Retinal pigment epithelial cell (primary cell): ENCODE data around the gene RUNX1.

ENCODE experiments used
- DNase-seq: peaks from one replicate; pipeline ENCODE4 v3.0.0-alpha.2; 2010; ENCODE audit warnings: low read depth
- H3K4me3 ChIP-seq: 2 replicates; pipeline ENCODE4 v1.5.1; 2011; ENCODE audit warnings: mild to moderate bottlenecking, low read length, control low read depth, moderate library complexity
- TF ChIP-seq, protein P1 (sequence below): conservative IDR thresholded peaks from 2 replicates; pipeline ENCODE4 v1.5.1; 2011; ENCODE audit warnings: low read depth, low read length, control low read depth, inconsistent platforms

RUNX1 gene

GRCh38 chr21:35051287-35051818 lies 2.3 kb upstream of the RUNX1 start:
- peak; percentile 78 for DNase-seq
- H3K4me3 ChIP-seq, result no peak overlapping the region
- TF ChIP-seq, protein P1, sequence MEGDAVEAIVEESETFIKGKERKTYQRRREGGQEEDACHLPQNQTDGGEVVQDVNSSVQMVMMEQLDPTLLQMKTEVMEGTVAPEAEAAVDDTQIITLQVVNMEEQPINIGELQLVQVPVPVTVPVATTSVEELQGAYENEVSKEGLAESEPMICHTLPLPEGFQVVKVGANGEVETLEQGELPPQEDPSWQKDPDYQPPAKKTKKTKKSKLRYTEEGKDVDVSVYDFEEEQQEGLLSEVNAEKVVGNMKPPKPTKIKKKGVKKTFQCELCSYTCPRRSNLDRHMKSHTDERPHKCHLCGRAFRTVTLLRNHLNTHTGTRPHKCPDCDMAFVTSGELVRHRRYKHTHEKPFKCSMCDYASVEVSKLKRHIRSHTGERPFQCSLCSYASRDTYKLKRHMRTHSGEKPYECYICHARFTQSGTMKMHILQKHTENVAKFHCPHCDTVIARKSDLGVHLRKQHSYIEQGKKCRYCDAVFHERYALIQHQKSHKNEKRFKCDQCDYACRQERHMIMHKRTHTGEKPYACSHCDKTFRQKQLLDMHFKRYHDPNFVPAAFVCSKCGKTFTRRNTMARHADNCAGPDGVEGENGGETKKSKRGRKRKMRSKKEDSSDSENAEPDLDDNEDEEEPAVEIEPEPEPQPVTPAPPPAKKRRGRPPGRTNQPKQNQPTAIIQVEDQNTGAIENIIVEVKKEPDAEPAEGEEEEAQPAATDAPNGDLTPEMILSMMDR, result peak; percentile 77

DNA sequence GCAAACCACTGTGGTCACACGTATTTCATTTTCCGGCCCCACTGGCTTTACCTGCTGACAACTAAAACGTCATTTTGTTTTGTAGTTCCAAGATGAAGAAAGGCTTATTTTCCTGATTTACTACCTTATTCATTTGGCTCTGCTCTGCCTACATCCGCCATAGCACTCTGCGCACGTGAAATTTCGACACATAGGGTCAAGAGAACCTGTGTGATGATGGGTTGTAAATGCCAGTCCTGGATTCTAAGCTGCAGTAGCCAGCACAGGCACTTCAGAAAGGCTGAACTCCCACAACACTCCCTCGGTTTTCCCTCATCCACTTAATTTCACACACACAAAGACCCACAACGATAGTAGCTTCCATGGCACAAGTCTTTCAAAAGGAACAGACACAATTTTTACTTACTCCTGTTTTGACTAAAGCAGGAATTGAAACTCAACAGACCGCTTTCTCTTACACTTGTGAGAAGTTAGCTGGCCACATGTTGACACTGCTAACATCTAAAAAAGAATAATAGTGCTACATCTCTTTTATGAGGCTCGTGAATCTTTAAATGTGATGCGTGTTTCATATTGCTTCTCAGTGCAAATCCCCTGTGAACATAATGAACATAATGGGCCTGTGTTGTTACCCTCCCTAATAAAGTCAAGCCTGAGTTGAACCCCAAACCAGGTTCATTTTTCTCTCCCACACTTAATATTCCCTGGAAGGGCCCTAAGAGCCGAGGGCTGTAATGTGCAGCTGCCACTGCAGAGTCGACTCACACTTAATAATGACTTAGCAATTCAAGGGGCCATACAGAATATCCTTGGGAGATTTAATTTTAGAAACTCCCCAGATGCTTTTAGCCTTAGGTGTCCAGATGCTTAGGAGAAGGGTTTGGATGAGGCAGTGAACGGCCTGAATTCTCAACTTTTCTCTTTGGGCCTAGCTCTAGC lies 1.5 kb upstream of the RUNX1 start:
- DNase-seq, result no peak
- TF ChIP-seq, protein P1, result no peak

GRCh38 chr21:35048183-35048601 lies 910 bp downstream of the RUNX1 start:
- peak overlapping the region; percentile 53 for H3K4me3 ChIP-seq
- DNase-seq, result peak; percentile 78
- TF ChIP-seq, protein P1, result no peak

More for the DNA sequence above, 1.5 kb upstream of the RUNX1 start:
- no peak overlapping the region for H3K4me3 ChIP-seq

GRCh38 chr21:35046880-35047229 lies 2.2 kb downstream of the RUNX1 start:
- TF ChIP-seq, protein P1, result no peak
- no peak for DNase-seq
- peak overlapping the region; percentile 53 for H3K4me3 ChIP-seq

- DNase-seq, result no peak
- H3K4me3 ChIP-seq, result peak overlapping the region; percentile 53
- TF ChIP-seq, protein P1, result no peak
Observed at GRCh38 chr21:35046263-35046624, 2.9 kb downstream of the RUNX1 start.

GRCh38 chr21:35045542-35046262 lies 3.4 kb downstream of the RUNX1 start:
- TF ChIP-seq, protein P1, result no peak
- H3K4me3 ChIP-seq, result no peak overlapping the region
- no peak for DNase-seq
